Sigmoid colon (tissue), 4 donors: ENCODE results near the gene S100A6.

Experiments used
- CTCF ChIP-seq, 4 experiments: fragments of 450-650 bp in 3 of 4; fragments of 200-600 bp in 1 of 4; IDR thresholded peaks; one replicate each; pipeline ENCODE4 v1.5.1; 2016 to 2019; ENCODE audit warnings: antibody characterized with exemption in 4 of 4, mild to moderate bottlenecking in 3 of 4, moderate library complexity in 2 of 4
- EP300 ChIP-seq, 4 donors: sonication (generic); formaldehyde crosslinking; IDR thresholded peaks; one replicate each; pipeline ENCODE4 v1.6.1; 2017; ENCODE audit warnings: antibody characterized with exemption in 4 of 4
- POLR2A ChIP-seq, 2 donors: fragments of 450-650 bp; IDR thresholded peaks; one replicate each; pipeline ENCODE4 v1.6.1; 2016; ENCODE audit warnings: antibody characterized with exemption in 2 of 2, mild to moderate bottlenecking in 2 of 2, moderate library complexity in 2 of 2
- POLR2AphosphoS5 ChIP-seq, 4 donors: sonication (generic); formaldehyde crosslinking; IDR thresholded peaks; one replicate each; pipeline ENCODE4 v1.6.1; 2017; ENCODE audit warnings: antibody characterized with exemption in 4 of 4

GRCh38 chr1:153567621-153568366 is 32.0 kb upstream of the S100A6 start:
- TF ChIP-seq CTCF (IDR thresholded peaks at IDR 0.05) (no peak), POLR2AphosphoS5 (IDR thresholded peaks at IDR 0.05) (no peak), EP300 (IDR thresholded peaks at IDR 0.05) (no peak), POLR2A (IDR thresholded peaks at IDR 0.05) (no peak)
